DND-41 (cell line): ENCODE data around the gene SRA1.
"Not testable (repeated sequence)": the region's sequence is repeated elsewhere in the genome, so short reads cannot be mapped to it uniquely, and the experiment has no call there.

Experiments
- CTCF ChIP-seq: IDR thresholded peaks from 2 replicates; pipeline ENCODE4 v1.5.1; 2012; ENCODE audit warnings: borderline replicate concordance, low read length, moderate library complexity, mild to moderate bottlenecking; ENCODE audit not compliant: poor library complexity, severe bottlenecking; ENCODE audit errors: extremely low read depth
- EZH2 ChIP-seq: IDR thresholded peaks from 3 replicates; pipeline ENCODE4 v1.6.1; 2012; ENCODE audit warnings: borderline replicate concordance, low read depth, mild to moderate bottlenecking, moderate library complexity, low read length, inconsistent platforms; ENCODE audit not compliant: severe bottlenecking

GRCh38 chr5:140603446-140603698, 46.1 kb upstream of the SRA1 start:
- not testable (repeated sequence) for TF ChIP-seq CTCF, EZH2
